HG02588 (cell line): ENCODE measurements around the gene PDCD2L.
"Not testable (repeated sequence)": the region's sequence is repeated elsewhere in the genome, so short reads cannot be mapped to it uniquely, and the experiment has no call there.

ENCODE experiments used
- ATAC-seq: cut with Tn5 transposase; IDR thresholded peaks from one replicate; pipeline ENCODE4 v1.9.1; 2021; ENCODE audit warnings: mild to moderate bottlenecking, moderate library complexity; ENCODE audit not compliant: unreplicated experiment

PDCD2L gene

GRCh38 chr19:34373601-34374288 lies 30.5 kb upstream of the PDCD2L start:
- ATAC-seq, result no peak

GRCh38 chr19:34375598-34375997 lies 28.6 kb upstream of the PDCD2L start:
- ATAC-seq, result no peak

- no peak for ATAC-seq
These were observed 23.5 kb upstream of the PDCD2L start for GRCh38 chr19:34380639-34381241.

DNA sequence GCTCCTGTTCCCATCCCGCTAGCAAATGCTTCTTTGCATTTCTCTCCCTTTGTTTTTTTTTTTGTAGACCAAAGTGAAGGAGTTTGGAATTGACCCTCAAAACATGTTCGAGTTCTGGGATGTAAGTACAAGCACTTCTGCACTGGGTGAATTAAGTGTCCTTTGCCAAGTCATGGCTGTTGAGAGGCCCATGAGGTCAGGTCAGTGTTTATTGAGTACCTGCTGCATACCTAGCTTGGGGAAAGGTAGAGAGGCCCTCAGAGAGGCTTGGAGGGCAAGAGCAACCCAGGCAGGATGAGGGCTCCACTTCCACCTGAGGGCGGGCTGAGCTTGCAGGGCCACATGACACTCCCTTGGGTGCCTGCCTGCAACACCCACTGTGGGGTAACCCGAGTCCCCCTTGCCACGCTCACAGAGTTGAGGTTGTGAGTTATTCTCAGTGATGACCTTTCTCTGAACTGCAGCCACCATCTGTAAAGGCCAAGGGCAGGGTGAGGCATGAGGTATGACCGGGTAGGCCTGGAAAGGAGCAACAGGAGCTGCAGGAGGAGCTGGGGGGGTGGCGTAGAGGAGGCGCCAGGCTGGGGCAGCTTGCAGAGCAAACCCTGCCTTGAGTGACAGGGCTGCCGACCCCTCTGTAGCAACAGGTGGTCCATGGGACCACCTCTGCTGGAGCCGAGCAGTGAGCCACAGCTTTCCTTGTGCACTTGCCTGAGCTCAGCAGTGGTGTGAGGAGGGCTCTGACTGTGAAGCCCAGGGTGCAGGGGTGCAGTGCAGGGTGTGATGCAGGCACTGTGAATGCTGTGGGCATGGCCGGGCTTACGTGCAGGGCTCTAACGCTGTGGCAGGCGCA lies 22.6 kb upstream of the PDCD2L start:
- no peak for ATAC-seq

GRCh38 chr19:34382471-34382870 lies 21.7 kb upstream of the PDCD2L start:
- ATAC-seq, result no peak

DNA sequence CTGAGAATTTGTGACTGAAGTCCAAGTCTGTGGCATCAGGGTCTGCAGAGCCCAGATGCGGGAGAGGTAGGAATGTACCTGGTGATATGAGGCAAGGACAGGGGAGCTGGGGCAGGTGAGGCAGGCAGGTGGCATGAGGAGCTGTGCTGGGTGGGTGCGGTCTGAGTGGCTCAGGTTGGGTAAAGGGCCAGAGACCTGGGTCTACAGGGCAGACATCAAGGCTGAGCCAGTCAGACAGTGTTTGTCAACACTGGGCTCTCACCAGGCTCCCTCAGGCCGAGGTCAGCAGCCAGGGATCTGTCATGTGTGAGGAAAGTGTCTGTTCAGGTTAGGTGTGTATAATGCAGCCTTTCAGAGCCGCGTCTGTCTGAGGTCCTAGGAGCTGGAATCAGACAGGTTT lies 20.6 kb upstream of the PDCD2L start:
- no peak for ATAC-seq

DNA sequence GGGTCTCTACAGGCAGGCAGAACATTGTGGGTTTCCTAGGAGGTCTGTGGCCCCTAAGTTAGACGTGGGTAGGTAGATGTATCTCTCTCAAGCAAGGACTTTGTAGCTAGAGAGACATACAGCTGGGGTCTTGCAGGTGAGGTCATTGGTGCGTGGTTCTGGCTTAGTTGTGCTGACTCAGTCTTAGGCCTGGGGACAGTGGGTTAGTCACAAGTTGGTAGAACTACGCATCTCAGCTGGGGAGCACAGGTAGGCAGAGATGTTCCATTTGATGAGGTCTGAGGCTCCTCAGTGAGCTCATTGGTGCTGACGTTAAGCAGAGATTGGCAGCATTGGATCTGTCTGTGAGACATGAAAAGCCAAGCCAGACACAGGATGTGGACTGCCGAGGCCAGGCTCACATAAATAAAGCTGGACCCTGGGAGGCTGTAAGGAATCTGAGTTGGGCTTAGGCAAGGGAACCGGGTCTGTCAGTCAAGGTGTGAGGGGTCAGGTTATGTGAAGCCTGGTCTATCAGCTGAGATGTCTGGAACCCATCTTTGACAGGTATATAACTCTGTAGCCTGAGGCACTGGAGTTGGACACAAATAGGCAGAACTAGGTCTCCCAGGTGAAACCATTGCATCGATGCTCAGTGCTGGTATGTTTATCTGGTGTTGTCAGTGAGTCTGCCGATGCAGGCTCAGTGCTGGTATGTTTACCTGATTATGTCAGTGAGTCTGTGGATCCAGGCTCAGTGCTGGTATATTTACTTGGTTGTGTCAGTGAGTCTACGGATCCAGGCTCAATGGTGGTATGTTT lies 17.4 kb upstream of the PDCD2L start:
- ATAC-seq, result no peak

DNA sequence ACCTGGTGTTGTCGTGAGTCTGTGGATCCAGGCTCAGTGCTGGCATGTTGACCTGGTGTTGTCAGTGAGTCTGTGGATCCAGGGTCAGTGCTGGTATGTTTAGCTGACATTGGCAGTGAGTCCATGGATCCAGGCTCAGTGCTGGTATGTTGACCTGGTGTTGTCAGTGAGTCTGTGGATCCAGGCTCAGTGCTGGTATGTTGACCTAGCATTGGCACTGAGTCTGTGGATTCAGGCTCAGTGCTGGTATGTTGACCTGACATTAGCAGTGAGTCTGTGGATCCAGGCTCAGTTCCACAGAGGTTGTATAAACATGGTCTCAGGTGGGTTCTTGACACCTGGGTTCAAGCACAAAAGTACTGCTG lies 16.8 kb upstream of the PDCD2L start:
- no peak for ATAC-seq

- not testable (repeated sequence) for ATAC-seq
These were observed 15.5 kb upstream of the PDCD2L start for GRCh38 chr19:34388745-34389144.

- no peak for ATAC-seq
These were observed 12.4 kb upstream of the PDCD2L start for GRCh38 chr19:34391813-34392212.

DNA sequence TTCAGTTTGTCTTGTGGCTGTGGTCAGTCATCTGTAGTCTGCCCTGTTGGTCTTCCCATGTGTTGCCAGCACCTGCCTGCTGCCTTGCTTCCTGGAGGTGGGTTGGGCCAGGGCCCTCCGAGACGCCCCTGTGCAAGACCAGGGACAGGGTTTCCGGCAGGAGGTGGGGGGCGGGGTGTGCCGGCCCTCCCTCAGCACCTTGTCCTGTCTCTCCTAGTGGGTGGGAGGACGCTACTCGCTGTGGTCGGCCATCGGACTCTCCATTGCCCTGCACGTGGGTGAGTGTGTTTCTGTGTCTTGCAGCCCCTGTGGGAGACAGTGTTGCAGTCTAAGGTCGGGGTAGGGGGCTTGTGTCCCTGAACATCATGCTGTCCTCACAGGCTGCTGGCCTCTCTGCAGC lies 11.2 kb upstream of the PDCD2L start:
- ATAC-seq, result no peak

GRCh38 chr19:34393629-34394028 lies 10.6 kb upstream of the PDCD2L start:
- ATAC-seq, result no peak

DNA sequence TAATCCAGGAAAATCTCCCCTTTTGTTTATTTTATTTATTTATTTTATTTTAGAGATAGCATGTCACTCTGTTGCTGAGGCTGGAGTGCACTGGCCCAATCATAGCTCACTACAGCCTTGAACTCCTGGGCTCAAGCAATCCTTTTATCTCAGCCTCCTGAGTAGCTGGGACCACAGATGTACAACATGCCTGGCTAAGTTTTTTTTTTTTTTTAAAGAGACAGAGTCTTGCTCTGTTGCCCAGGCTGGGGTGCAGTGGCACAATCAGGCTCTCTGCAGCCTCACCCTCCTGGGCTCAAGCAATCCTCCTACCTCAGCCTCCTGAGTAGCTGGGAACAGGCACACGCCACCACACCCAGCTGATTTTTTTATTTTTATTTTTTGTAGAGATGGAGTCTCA lies 6.3 kb upstream of the PDCD2L start:
- no peak for ATAC-seq

DNA sequence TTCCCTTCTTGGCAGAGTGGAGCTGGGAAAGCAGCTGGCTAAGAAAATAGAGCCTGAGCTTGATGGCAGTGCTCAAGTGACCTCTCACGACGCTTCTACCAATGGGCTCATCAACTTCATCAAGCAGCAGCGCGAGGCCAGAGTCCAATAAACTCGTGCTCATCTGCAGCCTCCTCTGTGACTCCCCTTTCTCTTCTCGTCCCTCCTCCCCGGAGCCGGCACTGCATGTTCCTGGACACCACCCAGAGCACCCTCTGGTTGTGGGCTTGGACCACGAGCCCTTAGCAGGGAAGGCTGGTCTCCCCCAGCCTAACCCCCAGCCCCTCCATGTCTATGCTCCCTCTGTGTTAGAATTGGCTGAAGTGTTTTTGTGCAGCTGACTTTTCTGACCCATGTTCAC lies 4.3 kb upstream of the PDCD2L start:
- no peak for ATAC-seq

GRCh38 chr19:34400844-34401243 lies 3.4 kb upstream of the PDCD2L start:
- ATAC-seq, result not testable (repeated sequence)

DNA sequence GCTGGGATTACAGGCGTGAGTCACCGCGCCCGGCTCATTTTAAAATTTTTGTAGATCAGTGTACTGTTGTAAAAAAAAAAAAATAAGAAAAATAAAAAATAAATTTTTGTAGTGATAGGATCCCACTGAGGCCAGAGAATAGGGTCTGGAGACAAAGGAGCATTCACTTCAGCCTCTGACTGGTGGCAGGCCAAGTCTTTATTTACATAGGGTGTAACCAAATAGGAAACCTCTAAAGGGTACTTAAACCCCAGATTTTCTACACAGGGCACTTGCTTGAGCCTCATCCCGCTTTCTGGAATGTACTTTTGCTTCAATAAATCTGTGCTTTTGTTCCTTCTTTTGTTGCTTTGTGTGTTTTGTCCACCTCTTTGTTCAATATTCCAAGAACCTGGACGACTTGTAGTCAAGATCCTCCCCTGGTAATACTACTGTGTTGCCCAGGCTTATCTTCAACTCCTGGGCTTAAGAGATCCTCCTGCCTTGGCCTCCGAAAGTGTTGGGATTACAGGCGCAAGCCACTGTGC lies 2.1 kb upstream of the PDCD2L start:
- no peak for ATAC-seq

- ATAC-seq, result no peak
These were observed 453 bp upstream of the PDCD2L start for GRCh38 chr19:34403784-34404108.

DNA sequence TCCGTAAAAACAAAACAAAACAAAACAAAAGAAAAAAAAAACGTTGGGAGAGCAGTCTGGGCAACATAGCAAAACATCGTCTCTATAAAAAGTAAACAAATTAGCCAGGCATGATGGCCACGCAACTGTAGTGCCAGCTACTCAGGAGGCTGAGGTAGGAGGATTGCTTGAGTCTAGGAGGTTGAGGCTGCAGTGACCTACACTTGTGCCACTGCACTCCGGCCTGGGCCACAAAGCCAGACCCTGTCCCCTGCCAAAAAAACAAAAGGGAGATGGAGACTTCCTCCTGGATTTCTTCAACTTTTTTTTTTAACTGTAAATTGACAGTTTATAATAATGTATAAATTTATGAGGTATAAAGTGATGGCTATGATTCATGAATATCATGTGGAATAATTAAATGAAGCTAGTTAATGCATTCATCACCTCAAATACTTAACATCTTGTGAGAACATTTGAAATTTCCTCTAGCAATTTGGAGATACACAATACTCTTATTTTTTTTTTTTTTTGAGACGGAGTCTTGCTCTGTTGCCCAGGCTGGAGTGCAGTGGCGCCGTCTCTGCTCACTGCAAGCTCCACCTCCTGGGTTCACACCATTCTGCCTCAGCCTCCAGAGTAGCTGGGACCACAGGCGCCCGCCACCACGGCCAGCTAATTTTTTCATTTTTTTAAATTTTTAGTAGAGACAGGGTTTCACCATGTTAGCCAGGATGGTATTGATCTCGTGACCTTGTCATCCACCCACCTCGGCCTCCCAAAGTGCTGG lies 1.9 kb downstream of the PDCD2L start:
- ATAC-seq, result no peak

DNA sequence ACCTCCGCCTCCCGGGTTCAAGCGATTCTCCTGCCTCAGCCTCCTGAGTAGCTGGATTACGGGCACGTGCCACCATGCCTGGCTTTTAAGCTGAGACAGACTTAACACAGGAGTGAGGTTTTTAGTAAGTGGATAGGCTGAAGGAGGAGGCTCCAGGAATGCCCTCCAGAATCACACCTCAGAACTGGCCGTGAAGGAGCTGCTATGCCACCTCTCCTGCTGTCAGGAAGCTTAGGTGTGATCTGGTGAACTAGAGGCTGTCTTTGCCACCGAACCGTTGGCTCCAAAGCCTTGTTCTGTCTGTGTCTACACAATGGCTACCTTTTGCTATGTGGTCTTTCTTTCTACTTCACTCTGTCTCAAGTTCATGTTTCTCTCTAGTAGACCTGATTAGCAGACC lies 4.2 kb downstream of the PDCD2L start:
- ATAC-seq, result no peak
